HepG2 (cell line): ENCODE measurements around the gene DCLRE1C. TPM values are rescaled to one million over a fixed set of nuclear protein-coding genes. Genes with fewer than 3 reads are reported as not detected.

ENCODE experiments used
- AKNA ChIP-seq: sonication (generic); formaldehyde crosslinking; IDR thresholded peaks from 2 replicates; pipeline ENCODE4 v1.4.0; 2020; ENCODE audit warnings: missing genetic modification reagents, borderline replicate concordance
- CTCF ChIP-seq: sonication (generic); formaldehyde crosslinking; IDR thresholded peaks from 2 replicates; pipeline ENCODE4 v1.5.0; 2020; ENCODE audit warnings: mild to moderate bottlenecking, missing genetic modification reagents, moderate library complexity
- ISX ChIP-seq: sonication (generic); formaldehyde crosslinking; conservative IDR thresholded peaks from 2 replicates; pipeline ENCODE4 v1.5.0; 2020; ENCODE audit warnings: missing genetic modification reagents
- MTA1 ChIP-seq: sonication (generic); formaldehyde crosslinking; IDR thresholded peaks from 2 replicates; pipeline ENCODE4 v1.4.0; 2020; ENCODE audit warnings: missing genetic modification reagents, mild to moderate bottlenecking, borderline replicate concordance
- SALL2 ChIP-seq: sonication (generic); formaldehyde crosslinking; IDR thresholded peaks from 2 replicates; pipeline ENCODE4 v1.8.1; 2023; ENCODE audit warnings: mild to moderate bottlenecking, missing genetic modification reagents, inconsistent platforms
- ZBTB7B ChIP-seq: sonication (generic); formaldehyde crosslinking; IDR thresholded peaks from 2 replicates; pipeline ENCODE4 v1.4.0; 2020; ENCODE audit warnings: missing genetic modification reagents
- ZNF33A ChIP-seq: sonication (generic); formaldehyde crosslinking; IDR thresholded peaks from 2 replicates; pipeline ENCODE4 v1.5.1; 2020; ENCODE audit warnings: missing genetic modification reagents, mild to moderate bottlenecking, moderate library complexity, borderline replicate concordance
- ZNF891 ChIP-seq: sonication (generic); formaldehyde crosslinking; IDR thresholded peaks from 2 replicates; pipeline ENCODE4 v1.5.0; 2020; ENCODE audit warnings: mild to moderate bottlenecking, missing genetic modification reagents
- polyA plus RNA-seq, 8 experiments: library from polyadenylated mRNA; depleted of rRNA in 3 of 8; stranded (reverse) in 7 of 8; unstranded in 1 of 8; fragments of >200 nt; fragmentation: Illumina TruSeq in 4 of 8; extraction: Trizol in 4 of 8; gene quantifications; 2 replicates each; pipeline versions ENCODE4 v1.2.1 to v1.2.3, GENCODE V29; 2011 to 2016; ENCODE audit warnings: low read depth in 4 of 8, missing spikeins in 1 of 8, mixed read lengths in 1 of 8; ENCODE audit not compliant: insufficient read depth in 1 of 8
- total RNA-seq, 5 experiments: library from RNA; depleted of rRNA; stranded (reverse); fragments of >200 nt; fragmentation: Illumina TruSeq; extraction: Trizol; gene quantifications; 2 replicates each; pipeline ENCODE4 v1.2.3, GENCODE V29; 2016; ENCODE audit warnings: low read depth in 1 of 5

DCLRE1C gene
- total and polyA plus RNA-seq, 2 of the 13 experiments (the other 11 are each of a cell fraction or from before 2014, with no cell fraction given) = 3.0 to 10.3 TPM

GRCh38 chr10:14953424-14954000, 384 bp downstream of the DCLRE1C start (continued):
- TF ChIP-seq SALL2 (CRISPR knock-in tag) = no peak
- TF ChIP-seq AKNA (CRISPR knock-in tag) = no peak
- TF ChIP-seq CTCF (CRISPR knock-in tag) = peak; percentile 9; the same call in 1 of the 2 replicates
- no peak; the same call in 1 of the 2 replicates for TF ChIP-seq ZNF891 (CRISPR knock-in tag)
- peak; percentile 52; the same call in 1 of the 2 replicates for TF ChIP-seq ISX (CRISPR knock-in tag)
- TF ChIP-seq ZBTB7B (CRISPR knock-in tag) = no peak; the same call in 1 of the 2 replicates
- no peak for TF ChIP-seq MTA1 (CRISPR knock-in tag)
- TF ChIP-seq ZNF33A (CRISPR knock-in tag) = no peak
